ENCODE data around the gene TRAF2.
"Not testable (repeated sequence)": the region's sequence is repeated elsewhere in the genome, so short reads cannot be mapped to it uniquely, and the experiment has no call there.

TRAF2 gene

DNA sequence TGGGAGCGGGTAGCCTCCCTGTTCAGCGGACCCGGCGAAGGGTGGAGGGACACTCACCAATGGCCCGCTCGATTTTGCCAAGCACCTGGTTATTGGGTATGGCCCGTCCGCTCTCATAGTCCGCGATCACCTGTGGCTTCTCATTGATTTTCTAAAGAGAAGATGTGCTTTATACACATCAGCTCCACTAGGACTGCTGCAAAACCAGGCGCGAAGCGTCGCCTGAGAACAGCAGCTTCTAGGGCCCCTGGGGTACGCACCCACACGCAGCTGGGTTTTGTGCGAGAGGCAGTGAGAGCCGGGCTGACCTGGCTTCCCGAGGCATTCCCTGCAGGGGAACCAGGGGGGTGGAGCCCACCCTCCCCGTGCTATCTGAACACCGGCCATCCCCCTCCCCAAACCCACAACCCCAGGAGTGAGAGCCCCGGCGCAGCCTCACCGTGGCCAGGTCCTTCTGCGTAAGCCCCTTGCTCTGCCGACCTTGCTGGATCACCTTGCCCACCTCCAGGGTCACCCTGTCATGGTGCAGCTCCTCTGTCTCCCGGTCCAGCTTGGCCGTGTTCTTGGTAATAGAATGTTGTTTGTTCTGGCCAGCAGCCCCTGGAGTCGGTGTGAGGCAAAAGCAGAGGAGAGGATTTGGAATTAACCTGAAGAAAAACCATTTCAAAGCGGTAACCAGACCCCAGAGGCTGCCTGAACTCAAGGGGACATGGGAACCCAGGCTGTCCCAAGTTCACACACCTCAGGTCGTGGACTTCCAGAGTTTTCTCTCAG, 23.3 kb upstream of the TRAF2 start:
- no peaks in the 10 kb centered on the region; the same call in 1 of the 2 replicates for H3K36me3 ChIP-seq (ENCODE audit: insufficient read depth)
- no peak overlapping the region for H3K4me2 ChIP-seq
- H2AFZ ChIP-seq (ENCODE audit: low read depth) = no peak overlapping the region
- H3K4me3 ChIP-seq (IDR thresholded peaks at IDR 0.05; ENCODE audit: insufficient read depth, low read depth, low read length) = no peak overlapping the region
- H3K27me3 ChIP-seq (ENCODE audit: insufficient read depth, low read depth) = no peaks in the 10 kb centered on the region
- no peaks in the 10 kb centered on the region for H4K20me1 ChIP-seq (ENCODE audit: insufficient read depth)
- peaks cover 13% of the 10 kb centered on the region for H3K4me1 ChIP-seq (ENCODE audit: low read depth, poor library complexity, severe bottlenecking)
- no peak overlapping the region for H3K9ac ChIP-seq
- H3K79me2 ChIP-seq (ENCODE audit: insufficient read depth, low read depth) = peaks cover 21% of the 10 kb centered on the region
- H3K27ac ChIP-seq = no peak overlapping the region
- TF ChIP-seq, protein P1, sequence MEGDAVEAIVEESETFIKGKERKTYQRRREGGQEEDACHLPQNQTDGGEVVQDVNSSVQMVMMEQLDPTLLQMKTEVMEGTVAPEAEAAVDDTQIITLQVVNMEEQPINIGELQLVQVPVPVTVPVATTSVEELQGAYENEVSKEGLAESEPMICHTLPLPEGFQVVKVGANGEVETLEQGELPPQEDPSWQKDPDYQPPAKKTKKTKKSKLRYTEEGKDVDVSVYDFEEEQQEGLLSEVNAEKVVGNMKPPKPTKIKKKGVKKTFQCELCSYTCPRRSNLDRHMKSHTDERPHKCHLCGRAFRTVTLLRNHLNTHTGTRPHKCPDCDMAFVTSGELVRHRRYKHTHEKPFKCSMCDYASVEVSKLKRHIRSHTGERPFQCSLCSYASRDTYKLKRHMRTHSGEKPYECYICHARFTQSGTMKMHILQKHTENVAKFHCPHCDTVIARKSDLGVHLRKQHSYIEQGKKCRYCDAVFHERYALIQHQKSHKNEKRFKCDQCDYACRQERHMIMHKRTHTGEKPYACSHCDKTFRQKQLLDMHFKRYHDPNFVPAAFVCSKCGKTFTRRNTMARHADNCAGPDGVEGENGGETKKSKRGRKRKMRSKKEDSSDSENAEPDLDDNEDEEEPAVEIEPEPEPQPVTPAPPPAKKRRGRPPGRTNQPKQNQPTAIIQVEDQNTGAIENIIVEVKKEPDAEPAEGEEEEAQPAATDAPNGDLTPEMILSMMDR (conservative IDR thresholded peaks at IDR 0.05; ENCODE audit: low read depth, low read length) = no peak

DNA sequence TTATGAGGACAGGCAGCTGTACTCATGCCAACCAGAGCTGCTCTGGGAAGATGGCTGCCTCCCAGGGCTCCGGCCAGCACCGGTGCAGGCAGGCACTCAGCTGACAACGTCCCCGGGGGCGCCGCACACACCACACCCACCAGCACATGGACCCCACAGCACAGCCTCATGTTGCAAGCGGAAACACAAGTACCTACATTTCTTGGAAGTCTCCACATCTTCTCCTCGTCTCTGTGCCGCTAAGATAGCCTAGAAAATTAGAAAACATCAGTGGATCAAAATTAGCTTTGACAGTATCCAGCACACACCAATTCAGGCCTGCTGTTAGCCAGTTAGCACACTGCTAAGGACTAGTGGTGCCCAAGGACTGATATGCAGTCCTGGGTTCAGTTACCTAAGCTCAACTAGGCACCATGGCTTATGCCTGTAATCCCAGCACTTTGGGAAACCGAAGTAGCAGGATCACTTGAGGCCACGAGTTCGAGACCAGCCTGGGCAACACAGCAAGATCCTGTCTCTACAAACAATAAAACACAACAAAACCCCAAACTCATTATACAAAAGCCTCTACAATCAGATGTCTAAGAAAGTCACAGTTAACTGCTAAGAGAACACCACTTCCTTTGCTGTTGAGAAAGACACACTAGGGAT, 22.6 kb upstream of the TRAF2 start:
- H3K79me2 ChIP-seq (ENCODE audit: insufficient read depth, low read depth) = peaks cover 21% of the 10 kb centered on the region
- no peak overlapping the region for H3K9ac ChIP-seq
- no peak overlapping the region for H3K4me2 ChIP-seq
- H3K27ac ChIP-seq = no peak overlapping the region
- H2AFZ ChIP-seq (ENCODE audit: low read depth) = no peak overlapping the region
- H3K4me1 ChIP-seq (ENCODE audit: low read depth, poor library complexity, severe bottlenecking) = peaks cover 13% of the 10 kb centered on the region
- no peak overlapping the region for H3K4me3 ChIP-seq (IDR thresholded peaks at IDR 0.05; ENCODE audit: insufficient read depth, low read depth, low read length)
- H4K20me1 ChIP-seq (ENCODE audit: insufficient read depth) = no peaks in the 10 kb centered on the region
- H3K36me3 ChIP-seq (ENCODE audit: insufficient read depth) = no peaks in the 10 kb centered on the region; the same call in 1 of the 2 replicates
- H3K27me3 ChIP-seq (ENCODE audit: insufficient read depth, low read depth) = no peaks in the 10 kb centered on the region
- TF ChIP-seq, protein P1 (conservative IDR thresholded peaks at IDR 0.05; ENCODE audit: low read depth, low read length) = no peak

DNA sequence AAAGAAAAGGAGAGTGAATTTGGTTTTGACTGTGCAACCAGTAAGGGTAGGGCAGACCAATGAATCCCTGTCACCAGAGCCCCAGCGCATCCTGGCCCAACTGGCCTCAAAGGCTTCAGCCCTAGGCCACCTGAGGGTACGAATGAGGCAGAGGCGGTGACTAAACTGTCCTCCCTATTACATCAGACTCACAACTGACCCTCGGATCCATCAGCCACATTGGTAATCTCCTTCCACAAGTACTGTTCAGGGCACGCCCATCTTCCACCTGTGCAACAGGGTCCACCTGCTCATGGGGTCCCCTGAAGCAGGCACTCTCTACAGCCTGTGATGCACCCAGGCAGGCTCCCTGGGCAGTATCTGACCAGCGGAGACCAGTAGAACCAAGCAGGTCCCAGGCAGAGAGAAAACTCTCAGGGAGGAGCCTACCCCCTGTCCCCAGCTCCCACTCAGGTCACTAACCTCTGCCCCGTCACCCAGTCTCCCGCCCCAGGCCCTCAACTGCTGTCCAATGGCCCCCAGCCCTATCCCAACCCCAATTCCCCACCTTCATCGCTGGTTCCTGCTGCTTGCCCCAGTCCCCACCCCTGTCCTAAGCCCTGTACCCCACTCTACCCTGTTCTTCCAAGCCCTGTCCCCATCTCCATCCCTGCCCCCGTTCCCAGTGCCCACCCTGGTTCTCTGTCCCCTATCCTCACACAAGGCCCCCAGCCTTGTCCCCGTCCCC, 21.1 kb upstream of the TRAF2 start:
- H3K9ac ChIP-seq = no peak overlapping the region
- H3K4me3 ChIP-seq (IDR thresholded peaks at IDR 0.05; ENCODE audit: insufficient read depth, low read depth, low read length) = no peak overlapping the region
- H2AFZ ChIP-seq (ENCODE audit: low read depth) = no peak overlapping the region
- H3K4me1 ChIP-seq (ENCODE audit: low read depth, poor library complexity, severe bottlenecking) = peaks cover 13% of the 10 kb centered on the region
- no peaks in the 10 kb centered on the region for H3K27me3 ChIP-seq (ENCODE audit: insufficient read depth, low read depth)
- peak overlapping the region; percentile 80 for H3K4me2 ChIP-seq
- H4K20me1 ChIP-seq (ENCODE audit: insufficient read depth) = no peaks in the 10 kb centered on the region
- H3K36me3 ChIP-seq (ENCODE audit: insufficient read depth) = no peaks in the 10 kb centered on the region; the same call in 1 of the 2 replicates
- TF ChIP-seq, protein P1 (conservative IDR thresholded peaks at IDR 0.05; ENCODE audit: low read depth, low read length) = no peak
- peaks cover 21% of the 10 kb centered on the region for H3K79me2 ChIP-seq (ENCODE audit: insufficient read depth, low read depth)
- H3K27ac ChIP-seq = no peak overlapping the region

DNA sequence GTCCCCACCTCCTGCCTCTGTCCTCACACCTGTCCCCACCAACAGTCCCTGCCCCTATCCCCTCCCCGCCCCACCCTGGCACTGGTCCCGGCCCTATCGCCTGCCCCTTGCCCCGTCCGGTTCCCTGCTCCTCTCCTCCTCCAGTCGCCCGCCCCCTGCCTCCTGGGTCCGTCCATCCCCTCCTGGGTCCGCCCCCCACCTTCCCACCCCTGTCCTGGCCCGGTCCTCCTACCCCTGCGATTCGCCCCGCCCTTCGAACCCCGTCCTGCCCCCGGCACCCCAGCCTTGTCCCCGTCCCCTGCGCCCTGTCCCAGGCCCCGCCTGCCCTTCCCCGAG, 20.6 kb upstream of the TRAF2 start:
- Histone ChIP-seq H3K36me3 (ENCODE audit: insufficient read depth) (no peaks in the 10 kb centered on the region; the same call in 1 of the 2 replicates), H3K27ac (no peak overlapping the region), H2AFZ (ENCODE audit: low read depth) (peak overlapping the region; percentile 59; the same call in 1 of the 2 replicates), H3K79me2 (ENCODE audit: insufficient read depth, low read depth) (peaks cover 21% of the 10 kb centered on the region), H3K9ac (peak overlapping the region; percentile 65; the same call in 1 of the 2 replicates), H3K27me3 (ENCODE audit: insufficient read depth, low read depth) (no peaks in the 10 kb centered on the region), H4K20me1 (ENCODE audit: insufficient read depth) (no peaks in the 10 kb centered on the region), H3K4me1 (ENCODE audit: low read depth, poor library complexity, severe bottlenecking) (peaks cover 13% of the 10 kb centered on the region), H3K4me3 (IDR thresholded peaks at IDR 0.05; ENCODE audit: insufficient read depth, low read depth, low read length) (no peak overlapping the region), H3K4me2 (peak overlapping the region; percentile 80)
- TF ChIP-seq, protein P1 (conservative IDR thresholded peaks at IDR 0.05; ENCODE audit: low read depth, low read length) = no peak

DNA sequence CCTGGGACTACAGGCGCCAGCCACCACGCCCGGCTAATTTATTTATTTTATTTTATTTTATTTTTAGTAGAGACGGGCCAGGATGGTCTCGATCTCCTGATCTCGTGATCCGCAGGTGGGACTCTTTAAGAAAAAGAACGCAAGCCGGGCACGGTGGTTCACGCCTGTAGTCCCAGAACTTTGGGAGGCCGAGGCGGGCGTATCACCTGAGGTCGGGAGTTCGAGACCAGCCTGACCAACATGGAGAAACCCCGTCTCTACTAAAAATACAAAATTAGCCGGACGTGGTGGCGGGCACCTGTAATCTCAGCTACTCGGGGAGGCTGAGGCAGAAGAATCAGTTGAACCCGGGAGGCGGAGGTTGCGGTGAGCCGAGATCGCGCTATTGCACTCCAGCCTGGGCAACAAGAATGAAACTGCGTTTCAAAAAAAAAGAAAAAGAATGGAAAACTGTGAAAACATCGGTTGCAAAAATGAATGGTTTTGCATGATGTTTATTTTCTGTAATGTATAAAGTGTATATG, 19.4 kb upstream of the TRAF2 start:
- not testable (repeated sequence) for H3K36me3 ChIP-seq (ENCODE audit: insufficient read depth); H3K27me3 ChIP-seq (ENCODE audit: insufficient read depth, low read depth); H4K20me1 ChIP-seq (ENCODE audit: insufficient read depth); H3K27ac ChIP-seq; H3K4me3 ChIP-seq (IDR thresholded peaks at IDR 0.05; ENCODE audit: insufficient read depth, low read depth, low read length); H2AFZ ChIP-seq (ENCODE audit: low read depth)
- peak overlapping the region; percentile 4 for H3K4me2 ChIP-seq
- peak overlapping the region; percentile 65; the same call in 1 of the 2 replicates for H3K9ac ChIP-seq
- H3K4me1 ChIP-seq (ENCODE audit: low read depth, poor library complexity, severe bottlenecking) = peaks cover 13% of the 10 kb centered on the region
- H3K79me2 ChIP-seq (ENCODE audit: insufficient read depth, low read depth) = peaks cover 21% of the 10 kb centered on the region
